CD4-positive, alpha-beta T cell treated with Interleukin-6 for 4 hours (primary cell): ENCODE results near the gene MERTK.

ENCODE experiments used
- DNase-seq: peaks from one replicate; pipeline ENCODE4 v3.0.0-alpha.2; 2020; ENCODE audit warnings: mixed read lengths

MERTK gene

GRCh38 chr2:111982822-111983221 lies 84.4 kb downstream of the MERTK start:
- DNase-seq = no peak

DNA sequence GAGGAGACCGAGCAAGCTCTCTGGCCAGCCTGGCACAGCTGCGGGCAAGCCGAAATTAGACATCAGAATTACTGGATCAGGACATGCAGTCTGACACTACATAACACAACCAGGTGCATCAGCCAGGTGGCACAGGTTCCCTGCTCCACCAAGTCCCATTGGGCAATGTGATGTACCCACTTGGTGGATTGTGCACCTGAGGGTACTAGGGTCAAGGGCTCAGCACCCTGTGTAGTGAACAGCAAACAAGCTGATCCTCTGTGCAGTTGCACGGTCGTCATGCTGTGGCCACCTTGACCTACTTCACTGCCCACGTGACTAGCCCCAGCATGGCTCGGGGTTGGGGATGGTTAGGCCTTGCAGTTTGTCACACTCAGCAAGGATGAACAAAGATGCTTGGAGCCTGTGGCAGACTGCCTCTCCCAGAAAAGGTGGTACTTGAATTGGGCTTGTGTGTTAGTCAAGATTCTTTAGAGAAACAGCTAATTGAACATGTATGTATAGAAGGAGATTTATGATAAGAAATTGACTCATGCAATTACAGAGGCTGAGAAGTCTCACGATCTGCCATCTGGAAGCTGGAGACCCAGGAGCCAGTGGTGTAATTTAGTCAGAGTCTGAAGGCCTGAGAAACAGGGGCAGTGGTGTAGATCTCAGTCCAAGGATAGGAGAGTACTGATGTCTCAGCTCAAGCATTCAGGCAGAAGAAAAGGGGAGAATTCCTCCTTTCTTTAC lies 85.2 kb downstream of the MERTK start:
- DNase-seq = no peak

DNA sequence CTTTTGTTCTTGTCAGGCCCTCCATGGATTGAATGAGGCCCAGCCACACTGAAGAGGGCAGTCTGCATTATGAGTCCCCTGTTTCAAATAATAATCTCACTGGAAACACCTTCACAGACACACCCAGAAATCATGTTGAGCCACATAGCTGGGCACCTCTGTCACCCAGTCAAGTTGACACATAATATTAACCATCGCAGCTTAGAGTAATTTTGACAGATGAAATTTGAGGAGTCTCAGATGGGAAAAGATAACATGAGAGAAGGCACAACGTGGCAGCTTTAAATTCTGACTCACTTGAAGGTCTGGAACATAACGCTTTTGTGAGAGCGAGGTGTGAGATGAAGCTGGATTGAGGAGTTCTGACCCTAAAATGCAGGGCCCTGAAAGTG lies 85.8 kb downstream of the MERTK start:
- DNase-seq = no peak

DNA sequence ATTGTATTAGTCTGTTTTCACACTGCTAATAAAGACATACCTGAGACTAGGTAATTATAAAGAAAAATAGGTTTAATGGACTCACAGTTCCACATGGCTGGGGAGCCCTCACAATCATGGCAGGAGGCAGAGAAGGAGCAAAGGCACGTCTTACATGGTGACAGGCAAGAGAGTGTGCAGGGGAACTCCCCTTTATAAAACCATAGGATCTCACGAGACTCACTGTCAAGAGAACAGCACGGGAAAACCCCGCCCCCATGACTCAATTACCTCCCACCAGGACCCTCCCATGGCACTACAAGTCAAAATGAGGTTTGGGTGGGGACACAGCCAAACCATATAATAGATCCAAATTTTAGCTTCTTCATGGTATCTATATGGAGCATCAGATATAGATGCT lies 87.1 kb downstream of the MERTK start:
- DNase-seq = no peak

GRCh38 chr2:111986116-111986900 lies 87.9 kb downstream of the MERTK start:
- DNase-seq = no peak

- no peak for DNase-seq
These were observed 92.0 kb downstream of the MERTK start for GRCh38 chr2:111990375-111990774.

GRCh38 chr2:111990856-111991255 lies 92.4 kb downstream of the MERTK start:
- no peak for DNase-seq

GRCh38 chr2:111994042-111994441 lies 95.6 kb downstream of the MERTK start:
- DNase-seq = no peak

DNA sequence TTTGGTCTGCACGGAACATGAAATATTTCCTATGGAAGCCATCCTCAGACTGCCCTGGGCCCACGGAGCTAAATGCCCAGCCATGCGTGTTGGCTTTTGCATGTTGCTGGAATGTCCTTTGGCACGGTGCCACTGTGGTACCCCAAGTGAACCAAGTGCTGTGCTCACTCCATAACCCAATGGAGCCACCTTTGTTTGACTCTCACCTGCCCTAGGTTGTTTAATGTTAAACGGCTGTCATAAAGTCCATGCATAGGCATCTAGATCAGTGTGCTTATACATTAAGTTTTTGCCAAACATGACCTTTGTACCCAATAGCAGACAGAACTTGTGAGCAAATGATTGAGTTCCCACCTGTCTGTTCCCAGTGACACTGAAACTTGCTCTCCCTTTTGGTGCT lies 96.7 kb downstream of the MERTK start:
- DNase-seq = no peak

DNA sequence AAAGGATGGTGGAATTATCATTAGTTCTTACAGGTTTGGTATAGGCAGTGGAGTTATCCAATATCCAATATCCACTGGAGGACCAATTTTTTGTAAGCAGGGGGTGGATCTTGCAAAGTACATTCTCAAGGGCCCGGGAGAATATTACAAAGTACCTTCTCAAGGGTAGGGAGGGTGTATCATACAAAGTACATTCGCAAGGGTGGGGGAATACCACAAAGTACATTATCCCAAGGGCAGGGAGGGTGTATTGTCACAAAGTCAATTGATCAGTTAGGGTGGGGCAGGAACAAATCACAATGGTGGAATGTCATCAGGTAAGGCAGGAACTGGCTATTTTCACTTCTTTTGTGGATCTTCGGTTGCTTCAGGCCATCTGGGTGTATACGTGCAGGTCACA lies 101.4 kb downstream of the MERTK start:
- DNase-seq = no peak

GRCh38 chr2:112000399-112001135 lies 102.2 kb downstream of the MERTK start:
- no peak for DNase-seq

DNA sequence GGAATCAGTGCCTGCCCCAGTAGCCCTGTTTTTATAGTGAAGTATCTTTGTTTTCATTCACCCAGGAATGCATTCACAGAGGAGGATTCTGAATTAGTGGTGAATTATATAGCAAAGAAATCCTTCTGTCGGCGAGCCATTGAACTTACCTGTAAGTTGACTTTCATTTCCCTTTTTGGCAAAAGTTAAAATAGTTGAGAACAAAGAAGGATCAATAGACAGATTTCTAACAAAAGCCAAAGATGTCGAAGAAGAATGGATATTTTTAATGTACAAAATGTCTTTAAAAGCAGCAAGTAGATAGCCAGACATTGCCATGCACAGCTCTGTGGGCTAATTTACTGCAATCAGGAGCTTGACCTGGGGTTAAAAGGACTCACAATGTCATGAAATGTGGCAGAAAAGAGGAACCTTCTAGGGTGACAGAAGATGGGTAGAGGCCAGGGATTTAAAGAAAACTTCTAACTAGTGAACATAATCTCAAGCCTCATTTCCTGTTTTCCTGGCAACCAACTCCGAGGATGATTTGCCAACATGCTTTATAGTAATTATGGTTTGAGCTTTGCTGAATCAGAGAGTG lies 102.8 kb downstream of the MERTK start:
- no peak for DNase-seq

GRCh38 chr2:112001942-112002341 lies 103.5 kb downstream of the MERTK start:
- no peak for DNase-seq

DNA sequence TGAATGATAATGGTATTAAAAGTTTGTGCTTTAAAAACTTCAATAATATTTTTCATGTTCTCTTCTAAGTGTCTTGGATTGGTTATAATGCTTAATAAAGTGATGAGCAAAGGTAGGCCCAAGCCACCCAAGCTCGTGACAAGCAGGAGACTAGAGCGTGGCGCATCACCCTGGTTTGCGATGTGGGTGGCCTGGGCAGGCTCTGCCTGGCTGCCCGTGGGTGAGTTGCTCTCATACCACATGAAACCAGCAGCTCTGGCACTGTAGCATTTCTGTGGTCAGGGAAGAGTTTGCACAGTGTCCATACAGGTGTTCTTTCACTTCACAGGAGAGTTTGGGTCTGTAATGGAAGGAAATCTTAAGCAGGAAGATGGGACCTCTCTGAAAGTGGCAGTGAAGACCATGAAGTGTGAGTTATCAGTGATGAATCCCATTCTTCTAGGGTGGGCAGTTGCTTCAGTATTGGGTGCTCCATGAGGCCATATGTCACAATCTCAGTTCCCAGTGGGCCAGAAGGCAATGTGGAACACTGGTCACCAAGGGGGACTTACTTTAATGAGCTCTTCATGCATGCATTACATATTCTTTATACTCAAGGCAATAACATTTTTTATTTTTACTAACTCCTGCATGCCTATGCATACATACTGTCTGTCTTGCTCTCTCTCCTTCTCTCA lies 105.3 kb downstream of the MERTK start:
- DNase-seq = no peak

- no peak for DNase-seq
These were observed 105.8 kb downstream of the MERTK start for GRCh38 chr2:112004253-112004645.

DNA sequence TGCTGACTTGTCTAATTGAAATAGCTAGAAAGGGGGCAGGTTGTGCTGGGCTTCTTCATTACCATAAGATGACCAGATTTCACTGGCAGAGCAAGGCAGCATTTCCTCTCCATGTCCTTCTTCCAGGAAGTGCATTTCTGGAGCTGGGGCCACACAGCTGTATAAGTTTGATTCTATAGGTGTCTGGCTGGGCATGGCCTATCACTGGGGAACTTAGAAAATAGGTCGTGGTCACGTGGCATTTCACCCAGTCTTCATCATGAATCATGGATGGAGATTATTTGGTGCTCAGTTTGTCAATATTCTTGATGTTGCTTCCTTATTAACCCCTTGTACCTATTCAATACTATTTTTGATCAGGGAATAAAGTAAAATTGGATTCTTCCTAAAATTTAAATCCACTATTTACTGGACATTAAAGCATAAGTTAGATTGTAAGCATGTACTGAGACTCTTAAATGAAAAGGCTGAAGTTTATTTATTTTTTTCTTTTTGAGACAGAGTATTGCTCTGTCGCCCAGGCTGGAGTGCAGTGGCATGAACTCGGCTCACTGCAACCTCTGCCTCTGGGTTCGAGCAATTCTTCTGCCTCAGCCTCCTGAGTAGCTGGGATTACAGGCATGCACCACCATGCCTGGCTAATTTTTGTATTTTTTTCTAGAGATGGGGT lies 107.1 kb downstream of the MERTK start:
- DNase-seq = no peak

GRCh38 chr2:112006076-112006410 lies 107.6 kb downstream of the MERTK start:
- no peak for DNase-seq

GRCh38 chr2:112007493-112007892 lies 109.1 kb downstream of the MERTK start:
- no peak for DNase-seq

DNA sequence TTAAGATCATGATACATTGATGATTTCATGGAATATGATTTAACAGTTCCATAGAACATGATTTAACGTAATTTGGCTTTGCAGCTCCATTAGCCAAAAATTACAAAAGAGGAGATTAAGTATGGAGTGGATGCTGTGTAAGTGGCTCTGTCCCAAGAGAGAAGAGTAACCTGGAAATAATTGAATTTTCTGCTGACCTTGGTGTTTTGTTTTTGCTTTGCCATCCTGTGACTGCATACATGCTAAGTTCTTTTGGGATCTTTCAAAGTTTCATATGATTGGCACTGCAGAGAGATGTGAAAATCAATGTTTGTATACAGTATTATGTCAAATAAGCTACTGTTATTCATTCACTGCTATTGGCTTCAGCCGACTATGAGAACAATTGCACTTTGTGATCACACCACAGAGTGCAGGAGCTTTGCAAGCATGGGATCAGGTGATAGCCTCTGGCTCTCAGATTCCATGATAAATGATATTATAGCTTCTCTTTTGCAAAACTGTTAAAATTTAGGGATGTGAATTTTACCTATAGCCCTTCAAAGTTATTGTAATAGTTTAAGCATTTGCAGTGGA lies 110.6 kb downstream of the MERTK start:
- DNase-seq = no peak

- DNase-seq = no peak
These were observed 112.3 kb downstream of the MERTK start for GRCh38 chr2:112010751-112011150.

DNA sequence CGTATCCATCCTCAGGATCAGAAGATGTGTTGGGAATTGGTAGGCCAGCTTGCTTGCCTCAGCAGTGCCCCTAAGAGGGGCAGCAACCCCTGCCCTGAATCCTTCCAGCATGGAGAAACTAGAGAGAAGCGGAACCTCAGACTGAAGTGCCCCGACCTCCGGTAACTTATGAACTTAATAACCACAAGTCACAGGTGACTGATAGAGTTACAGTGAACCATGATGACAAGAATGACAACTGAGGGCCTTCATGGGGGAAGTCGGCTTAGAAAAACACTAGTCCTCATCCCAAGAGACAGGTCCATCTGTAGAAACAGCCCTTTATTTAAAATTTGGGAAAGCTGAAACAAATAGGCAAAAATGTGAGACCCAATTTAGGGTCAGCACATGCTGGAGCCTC lies 114.1 kb downstream of the MERTK start:
- no peak for DNase-seq

DNA sequence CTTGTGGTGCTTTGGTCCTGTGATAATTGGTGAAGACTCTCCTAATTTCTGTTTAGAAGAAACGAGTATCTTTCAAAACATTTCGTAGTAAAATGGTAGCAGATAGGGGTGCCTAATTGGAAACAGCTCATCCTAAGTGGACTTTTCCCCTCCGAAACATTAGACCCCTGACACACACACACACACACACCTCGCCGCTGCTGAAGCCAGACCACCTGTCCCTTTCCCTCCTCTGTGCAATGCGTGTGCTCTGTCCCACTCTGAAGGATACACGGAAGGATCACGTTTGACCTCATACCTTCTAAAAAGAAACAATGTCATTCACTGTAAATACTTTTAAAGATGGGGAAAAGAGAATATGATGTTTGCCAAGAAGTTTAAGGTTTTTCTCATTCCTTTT lies 120.4 kb downstream of the MERTK start:
- DNase-seq = no peak
